NCI-H510A treated with DMSO at 0.1 percent for 48 hours (cell line): ENCODE data around the gene CELF2.
"Not testable (repeated sequence)": the region's sequence is repeated elsewhere in the genome, so short reads cannot be mapped to it uniquely, and the experiment has no call there.

ENCODE experiments used
- DNase-seq: peaks from one replicate; lab custom pipeline; 2025; lab: John Stamatoyannopoulos, UW

CELF2 gene

GRCh38 chr10:11330383-11331045, 312.8 kb downstream of the CELF2 start:
- no peak for DNase-seq

DNA sequence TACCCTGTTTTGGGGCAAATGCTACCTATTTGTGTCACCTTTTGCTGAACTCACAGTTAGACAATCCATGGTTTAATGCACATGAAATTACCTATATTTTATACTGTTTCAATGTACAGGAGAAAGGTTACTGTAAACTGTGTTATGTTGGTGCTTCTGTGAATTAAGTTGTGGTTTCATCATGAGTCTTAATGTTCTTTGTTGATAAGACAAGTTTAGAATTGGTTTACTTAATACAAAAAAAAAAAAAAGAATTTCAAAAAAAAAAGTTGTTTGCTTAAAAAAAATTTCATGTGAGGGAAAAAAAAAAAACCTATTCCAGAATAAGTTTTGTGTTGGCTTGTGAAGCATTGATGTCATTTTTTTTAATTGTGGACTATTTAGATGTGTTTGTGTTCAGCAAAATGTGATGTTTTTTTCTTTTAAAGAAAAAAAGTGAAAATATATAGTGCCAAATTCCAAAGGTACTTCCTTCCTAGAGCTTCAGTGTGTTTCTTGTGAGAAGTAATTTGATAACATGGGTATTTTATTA, 313.4 kb downstream of the CELF2 start:
- DNase-seq = no peak

GRCh38 chr10:11331726-11332125, 314.1 kb downstream of the CELF2 start:
- DNase-seq = no peak

DNA sequence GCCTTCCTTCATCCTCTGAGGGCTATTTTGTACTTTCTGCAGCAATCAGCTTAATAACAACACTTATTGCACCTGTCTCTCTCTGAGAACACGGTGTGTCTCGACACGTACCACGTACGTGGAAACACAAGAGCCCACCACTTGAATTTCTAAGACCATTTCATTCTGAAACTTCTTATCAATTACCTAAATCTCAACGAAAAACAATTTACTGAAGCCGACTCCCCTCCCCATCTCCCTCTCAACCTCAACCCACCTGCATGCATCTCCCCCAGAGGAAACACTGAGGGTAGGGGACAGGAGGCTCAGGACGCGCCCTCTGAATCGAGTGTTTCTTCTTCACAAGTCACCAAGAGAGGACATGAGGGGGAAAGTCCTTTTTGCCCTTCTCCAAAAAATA, 315.2 kb downstream of the CELF2 start:
- no peak for DNase-seq

DNA sequence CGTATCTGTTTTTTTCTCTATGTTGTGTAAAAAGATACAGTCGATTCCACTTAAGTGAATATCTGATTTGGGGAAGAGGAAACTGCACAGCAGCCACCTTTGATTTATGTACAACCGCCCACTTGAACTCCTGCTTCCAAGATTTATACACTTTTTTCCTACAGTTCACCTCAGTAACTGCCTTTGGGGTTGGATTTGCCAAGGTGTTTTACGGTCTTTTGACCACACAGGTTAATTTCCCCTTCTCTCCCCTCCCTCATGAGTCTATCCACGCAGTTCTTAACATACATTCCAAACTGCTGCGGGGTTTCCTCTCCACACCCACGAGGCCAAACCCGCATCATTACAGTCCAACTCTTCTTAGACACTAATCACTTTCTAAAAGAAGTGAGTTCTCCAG, 316.8 kb downstream of the CELF2 start:
- no peak for DNase-seq

- no peak for DNase-seq
These were observed 317.5 kb downstream of the CELF2 start for GRCh38 chr10:11335167-11335652.

DNA sequence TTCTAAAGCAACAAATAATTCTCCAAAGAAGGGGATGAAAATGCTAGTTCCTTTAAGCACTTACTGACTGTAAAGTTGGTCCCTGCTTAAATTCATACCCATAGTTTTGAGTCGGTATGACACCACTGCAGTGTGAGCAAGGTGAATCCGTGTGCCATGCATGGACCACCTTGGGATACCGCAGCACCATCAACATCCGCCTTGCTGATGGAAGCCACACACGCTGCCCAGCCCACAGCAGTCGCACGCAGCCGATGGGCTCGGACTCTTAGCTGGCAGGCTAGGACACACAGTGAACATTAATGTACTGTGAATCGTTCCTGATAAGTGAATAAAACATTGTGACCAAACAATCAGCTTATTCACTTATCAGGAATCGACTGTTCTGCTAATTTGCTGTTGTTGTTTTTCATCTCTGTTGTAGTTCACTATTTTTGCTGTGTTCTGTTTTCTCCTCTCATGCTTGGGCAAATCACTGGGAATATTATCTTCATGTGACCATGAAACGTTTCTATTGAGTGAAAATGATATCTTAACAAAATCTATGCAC, 318.3 kb downstream of the CELF2 start:
- DNase-seq = no peak

DNA sequence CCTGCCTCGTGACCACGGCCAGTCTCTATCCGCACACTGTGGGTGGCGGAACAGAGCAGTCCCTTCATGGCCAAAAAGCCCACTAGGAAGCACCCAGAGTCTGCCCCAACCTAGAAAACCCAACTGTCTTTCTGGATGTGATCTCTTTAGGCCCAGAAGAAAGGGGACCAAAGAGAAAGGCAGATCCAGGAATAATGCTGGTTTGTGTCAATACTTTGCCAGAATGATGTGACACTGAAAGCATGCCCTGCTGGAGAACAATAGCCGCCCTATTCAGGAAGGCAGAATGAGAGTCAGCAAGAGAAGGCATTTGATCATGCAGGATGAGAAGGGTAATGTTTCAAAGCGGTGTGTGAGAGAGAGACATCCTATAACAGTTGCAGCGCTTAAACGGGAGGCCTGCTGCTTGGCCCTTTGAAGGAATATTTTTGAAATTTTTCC, 319.1 kb downstream of the CELF2 start:
- DNase-seq = no peak

DNA sequence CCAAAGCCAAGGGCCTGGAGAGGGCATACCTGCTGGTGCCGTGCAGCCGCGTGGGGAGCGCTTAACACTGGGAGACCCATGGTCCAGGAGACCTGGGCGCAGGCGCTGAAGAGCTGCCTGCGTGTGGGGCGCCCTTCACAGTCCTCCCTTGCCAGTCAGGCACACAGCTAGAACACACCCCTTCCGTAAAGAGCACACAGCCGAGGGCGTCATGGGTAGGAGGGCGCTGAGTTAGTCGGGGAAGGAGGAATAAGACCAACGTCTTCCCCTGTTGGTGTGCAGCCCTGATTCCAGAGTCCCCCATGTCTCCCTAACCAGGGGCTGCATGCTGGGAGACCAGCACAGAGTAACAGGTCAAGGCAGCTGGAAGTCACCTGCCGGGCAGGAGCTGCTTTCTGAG, 319.8 kb downstream of the CELF2 start:
- no peak for DNase-seq

DNA sequence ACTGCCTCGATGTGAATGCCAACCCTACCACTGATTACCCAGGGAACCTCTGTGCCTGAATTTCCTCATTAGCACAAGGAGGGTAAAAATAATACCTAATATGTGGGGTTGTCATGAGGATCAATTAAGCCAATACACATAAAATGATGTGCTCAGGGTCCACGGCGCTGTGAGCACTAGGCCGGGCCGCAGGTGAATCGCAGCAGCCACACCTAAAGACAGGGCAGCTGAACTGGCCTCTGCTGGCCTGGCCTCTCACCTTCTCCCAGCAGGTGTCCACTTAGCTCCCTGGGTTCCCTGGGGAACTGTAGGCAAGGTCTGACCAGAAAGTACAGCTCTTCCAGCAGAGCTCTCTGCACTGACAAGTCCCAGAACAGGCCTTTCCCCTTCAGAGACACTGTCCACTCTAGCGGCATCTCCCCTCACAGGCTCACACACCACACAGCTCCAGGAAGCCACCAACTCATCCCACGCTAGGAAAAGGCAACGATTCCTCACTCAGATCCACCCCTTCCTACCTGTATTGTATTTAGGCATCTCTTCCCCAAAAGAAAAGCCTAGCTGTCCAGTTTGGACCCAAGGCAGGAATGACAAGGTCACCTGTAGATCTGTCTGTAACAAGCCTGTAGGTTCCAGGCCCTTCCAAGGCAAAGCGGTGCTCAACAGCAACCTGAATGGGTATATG, 320.6 kb downstream of the CELF2 start:
- no peak for DNase-seq

- no peak for DNase-seq
These were observed 321.3 kb downstream of the CELF2 start for GRCh38 chr10:11339013-11339412.

GRCh38 chr10:11339660-11340059, 322.0 kb downstream of the CELF2 start:
- no peak for DNase-seq

DNA sequence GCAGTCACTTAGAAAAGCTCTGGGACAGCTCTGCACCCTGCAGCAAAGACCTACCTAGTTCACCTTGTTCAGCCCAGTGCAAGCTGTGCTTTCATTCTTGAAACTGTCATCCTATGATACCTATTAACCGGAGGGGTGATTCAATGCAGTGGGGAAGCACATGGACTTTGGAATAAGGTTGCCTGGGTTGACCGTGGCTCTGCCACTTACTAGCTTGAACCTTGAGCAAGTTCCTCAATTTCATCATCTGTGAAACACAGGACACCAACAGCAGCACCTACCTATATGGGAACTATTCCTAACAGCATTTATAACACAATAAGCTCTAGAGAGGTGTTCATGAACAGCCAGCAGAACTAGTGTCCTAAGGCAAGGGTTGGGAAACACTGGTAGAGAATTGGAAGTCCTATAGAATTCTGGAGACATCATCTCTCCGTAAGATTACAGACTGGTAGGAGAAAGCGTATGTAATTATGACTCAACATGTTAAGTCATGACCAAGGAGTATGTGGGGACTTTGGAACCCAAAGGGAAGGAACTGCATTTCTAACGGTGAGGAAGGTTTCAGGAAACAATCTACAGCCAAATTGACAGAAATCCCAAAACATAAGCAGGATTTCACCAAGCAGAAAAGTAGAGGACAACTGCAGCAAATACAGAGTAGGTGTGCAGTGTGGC, 323.8 kb downstream of the CELF2 start:
- DNase-seq = no peak

DNA sequence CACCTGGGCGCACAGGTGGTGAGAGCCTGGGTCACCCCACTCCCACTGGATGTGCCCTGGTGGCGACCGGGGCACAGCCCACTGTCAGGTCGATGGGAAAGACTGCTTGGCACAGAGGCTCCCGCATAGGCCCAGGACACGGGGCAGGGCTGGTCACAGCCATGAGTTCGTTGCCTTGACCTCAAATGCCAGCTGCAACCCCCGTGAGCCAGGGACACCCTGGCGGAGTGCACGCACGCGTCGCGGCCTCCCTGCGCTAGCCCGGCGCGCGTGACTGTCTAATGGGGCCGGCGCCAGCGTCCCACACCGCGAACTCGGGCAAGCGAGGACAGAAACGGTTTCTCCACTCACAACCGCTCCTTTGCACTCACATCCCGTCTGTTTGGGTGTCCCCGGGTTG, 326.4 kb downstream of the CELF2 start:
- DNase-seq = no peak

DNA sequence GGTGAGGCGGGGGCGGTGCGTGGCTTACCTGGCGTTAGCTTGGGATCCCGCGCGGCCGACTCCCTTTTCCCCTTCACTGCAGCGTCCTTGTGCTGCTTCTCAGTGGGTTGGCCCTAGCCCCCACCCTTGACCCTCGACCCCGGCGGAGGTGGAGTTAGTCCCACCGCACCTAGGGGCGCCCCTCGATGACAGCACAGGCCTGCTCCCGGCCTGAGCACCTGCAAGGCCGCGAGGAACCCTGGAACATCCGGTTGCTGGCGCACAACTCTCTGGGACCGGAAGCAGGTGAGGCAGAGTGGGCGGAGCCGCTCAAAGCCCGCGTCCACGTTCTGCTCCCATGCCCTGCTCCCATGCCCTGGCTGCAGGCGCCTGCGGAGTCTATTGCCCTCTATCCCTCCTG, 326.9 kb downstream of the CELF2 start:
- no peak for DNase-seq

- no peak for DNase-seq
These were observed 327.8 kb downstream of the CELF2 start for GRCh38 chr10:11345224-11346054.

- DNase-seq = not testable (repeated sequence)
These were observed 329.9 kb downstream of the CELF2 start for GRCh38 chr10:11347580-11347979.

DNA sequence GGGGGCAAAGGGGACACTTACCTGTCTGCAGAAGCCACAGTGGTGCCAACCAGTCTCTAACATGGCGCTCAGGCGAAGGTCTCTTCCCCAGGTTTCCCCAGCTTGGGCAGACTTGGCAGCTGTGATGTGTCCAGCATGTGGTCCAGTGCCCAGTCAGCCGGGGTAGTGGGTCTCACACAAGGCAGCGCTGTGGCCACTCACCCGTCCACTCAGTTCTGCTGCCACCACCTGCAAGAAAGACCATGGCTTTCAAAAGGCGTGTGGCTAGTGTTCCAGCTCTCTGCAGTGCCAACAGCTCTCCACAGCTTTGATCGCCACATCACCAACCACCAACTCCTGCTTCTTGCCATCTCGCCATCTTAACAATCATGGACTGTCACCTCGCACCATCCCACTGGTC, 334.1 kb downstream of the CELF2 start:
- no peak for DNase-seq

- no peak for DNase-seq
These were observed 335.6 kb downstream of the CELF2 start for GRCh38 chr10:11353006-11353896.

DNA sequence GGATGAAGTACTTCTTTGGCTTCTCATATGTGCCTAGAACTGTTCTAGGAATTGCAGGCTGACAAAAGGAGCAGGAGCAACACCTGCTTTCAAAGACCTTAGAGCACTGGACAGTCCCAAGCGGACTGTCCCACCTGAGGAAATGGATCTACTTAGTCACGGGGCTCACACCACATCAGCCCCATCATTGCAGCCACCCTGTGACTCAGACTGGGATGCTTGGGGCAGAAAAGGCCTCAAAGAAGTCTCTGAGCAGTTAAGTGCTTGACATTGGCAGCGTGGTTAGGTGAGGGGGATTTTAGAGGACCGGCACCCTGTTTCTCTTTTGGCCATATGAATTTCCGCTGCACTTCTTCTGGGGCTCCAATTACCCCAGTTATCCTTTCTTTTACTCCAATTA, 337.2 kb downstream of the CELF2 start:
- no peak for DNase-seq

DNA sequence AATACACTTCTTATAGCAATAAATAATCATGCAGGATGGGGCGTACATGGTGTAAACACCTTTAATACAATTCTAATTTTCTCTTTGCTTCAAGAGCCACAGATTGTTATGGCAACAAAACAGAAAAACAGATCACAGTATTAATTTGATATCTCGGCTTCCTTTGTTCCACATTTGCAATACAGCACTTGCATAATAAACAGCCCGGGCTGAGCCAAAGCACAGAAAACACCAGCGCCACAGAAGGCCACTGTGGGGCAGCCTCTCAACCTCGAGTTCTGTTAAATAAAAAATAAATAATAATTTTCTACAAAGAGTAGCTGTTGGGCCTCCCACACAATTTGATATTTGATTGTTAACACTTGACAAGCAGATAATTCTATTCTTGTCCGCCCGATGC, 337.9 kb downstream of the CELF2 start:
- DNase-seq = no peak
